Fibroblast of mammary gland (primary cell): ENCODE data around the gene C19orf33.
"Not testable (repeated sequence)": the region's sequence is repeated elsewhere in the genome, so short reads cannot be mapped to it uniquely, and the experiment has no call there.

ENCODE experiments used
- DNase-seq: peaks from one replicate; pipeline ENCODE4 v3.0.0-alpha.2; 2010; ENCODE audit warnings: low read depth
- H3K4me3 ChIP-seq: 2 replicates; pipeline ENCODE4 v1.5.1; 2011; ENCODE audit warnings: low read depth, mild to moderate bottlenecking, low read length, moderate library complexity; ENCODE audit not compliant: control insufficient read depth
- CTCF ChIP-seq: conservative IDR thresholded peaks from 2 replicates; pipeline ENCODE4 v1.5.1; 2011; ENCODE audit warnings: low read depth, low read length, inconsistent platforms; ENCODE audit not compliant: control insufficient read depth, insufficient read depth

The C19orf33 gene

GRCh38 chr19:38303517-38304351 is at the start of gene C19orf33:
C19orf33 (plus strand) TSS chr19:38304251; CDS start chr19:38304262, 11 bp downstream.
- no peak within 1 kb of the TSS for H3K4me3 ChIP-seq
- no peak for TF ChIP-seq CTCF
- DNase-seq, result no peak

- no peak for DNase-seq
- no peak for TF ChIP-seq CTCF
- no peak overlapping the region for H3K4me3 ChIP-seq
Measured at GRCh38 chr19:38255383-38256014, 48.6 kb upstream of the C19orf33 start.

GRCh38 chr19:38261942-38262341 is 42.1 kb upstream of the C19orf33 start:
- not testable (repeated sequence) for H3K4me3 ChIP-seq, DNase-seq

GRCh38 chr19:38262585-38263268 is 41.3 kb upstream of the C19orf33 start:
- DNase-seq, result no peak
- H3K4me3 ChIP-seq, result no peak overlapping the region
- no peak for TF ChIP-seq CTCF

GRCh38 chr19:38263689-38264485 is 40.2 kb upstream of the C19orf33 start:
- no peak for DNase-seq
- TF ChIP-seq CTCF, result no peak
- no peak overlapping the region for H3K4me3 ChIP-seq

- DNase-seq, result no peak
- TF ChIP-seq CTCF, result no peak
- H3K4me3 ChIP-seq, result no peak within 1 kb of the TSS
Measured at GRCh38 chr19:38264486-38265212, 39.4 kb upstream of the C19orf33 start, which contains the start of gene SPINT2. SPINT2 (plus strand) TSS chr19:38264573; CDS start chr19:38264893, 320 bp downstream.
